Measurements from ENCODE around the gene CNFN.

CNFN gene, protein sequence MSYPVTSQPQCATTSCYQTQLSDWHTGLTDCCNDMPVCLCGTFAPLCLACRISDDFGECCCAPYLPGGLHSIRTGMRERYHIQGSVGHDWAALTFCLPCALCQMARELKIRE

DNA sequence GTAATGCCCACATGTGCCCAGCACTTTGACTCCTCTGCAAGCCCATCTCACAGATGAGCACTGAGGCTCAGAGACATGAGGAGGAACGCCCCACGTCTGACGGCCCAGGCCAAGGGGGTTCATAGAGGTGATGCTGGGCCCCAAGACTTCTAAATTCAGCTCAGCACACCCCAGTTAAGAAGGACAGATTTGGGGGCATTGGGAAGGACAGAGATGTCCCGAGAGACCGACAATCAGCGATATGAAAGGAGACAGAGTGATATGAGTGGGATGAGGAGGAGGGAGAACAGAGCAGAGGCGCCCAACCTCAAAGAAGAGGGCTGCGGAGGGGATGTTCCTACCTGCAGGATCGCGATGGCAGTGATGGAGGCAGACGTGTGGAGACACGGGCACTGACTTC is at the start of gene CNFN:
CNFN (minus strand) TSS at position 399 of the 400 bp plus-strand sequence. CDS start 1,260 bp downstream, outside the sequence.
- DNase-seq = no peak

DNA sequence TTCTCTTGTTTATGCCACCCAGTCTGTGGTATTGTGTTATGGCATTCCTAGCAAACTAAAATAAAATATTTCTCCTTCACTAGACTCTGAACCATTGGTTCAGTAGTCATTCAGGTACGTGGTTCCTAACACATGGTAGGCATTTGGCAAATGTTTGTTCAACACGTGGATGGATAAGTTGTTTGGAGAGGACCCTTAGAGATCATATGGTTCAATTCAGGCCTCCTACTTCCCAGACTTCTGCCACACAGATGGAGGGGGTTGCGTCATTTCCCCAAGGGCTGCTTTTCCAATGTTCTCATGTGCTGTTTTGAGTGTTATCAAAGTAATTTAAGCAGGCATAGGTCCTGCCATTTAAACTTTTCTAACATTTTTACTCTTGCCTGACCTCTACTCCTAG is 45.9 kb upstream of the CNFN start:
- no peak for DNase-seq

DNA sequence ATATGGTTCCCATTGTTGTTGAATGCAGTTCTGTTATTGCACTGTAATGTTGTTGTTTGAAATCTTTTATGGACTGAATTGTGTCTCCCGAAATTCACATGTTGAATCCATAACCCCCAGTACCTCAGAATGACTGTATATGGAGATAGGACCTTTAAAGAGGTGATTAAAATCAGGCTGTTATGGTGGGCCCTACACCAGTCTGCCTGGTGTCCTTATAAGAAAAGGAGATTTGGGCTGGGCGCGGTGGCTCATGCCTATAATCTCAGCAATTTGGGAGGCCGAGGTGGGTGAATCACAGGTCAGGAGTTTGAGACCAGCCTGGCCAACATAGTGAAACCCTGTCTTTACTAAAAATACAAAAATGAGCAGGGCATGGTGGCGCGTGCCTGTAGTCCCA is 45.2 kb upstream of the CNFN start:
- DNase-seq = no peak

DNA sequence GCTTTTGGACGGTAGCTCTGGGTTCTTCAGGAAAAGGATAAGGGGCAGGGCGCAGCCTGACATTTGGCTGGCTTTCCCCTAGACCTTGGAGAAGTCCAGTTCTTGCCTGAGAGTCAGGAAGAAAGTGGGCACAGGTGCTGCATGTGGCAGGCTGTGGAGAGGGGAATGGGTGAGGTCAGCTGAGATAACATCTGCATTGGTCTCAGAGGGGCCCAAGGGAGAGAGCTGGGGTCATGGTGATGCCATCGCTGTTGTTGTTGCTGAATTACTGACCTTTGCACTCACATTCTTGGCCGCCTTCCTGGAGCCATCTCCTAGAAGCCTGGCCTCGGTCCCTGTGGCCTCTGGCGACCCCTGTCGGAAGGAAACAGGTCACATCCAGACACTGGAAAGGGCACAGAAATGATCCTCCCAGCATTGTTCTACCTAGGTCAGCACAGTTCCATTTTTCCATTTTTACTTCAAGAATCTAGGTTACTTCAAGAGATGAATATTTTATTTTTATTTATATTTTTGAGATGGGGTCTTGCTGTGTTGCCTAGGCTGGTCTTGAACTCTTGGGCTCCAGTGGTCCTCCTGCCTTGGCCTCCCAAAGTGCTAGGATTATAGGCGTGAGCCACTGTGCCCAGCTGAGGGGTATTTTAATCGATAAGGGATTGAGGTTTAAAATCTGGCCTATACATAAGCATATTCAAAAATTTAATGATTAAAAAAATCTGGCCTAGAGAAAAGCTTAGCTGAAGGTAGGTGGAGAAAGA is 43.6 kb upstream of the CNFN start:
- DNase-seq = peak; percentile 79

DNA sequence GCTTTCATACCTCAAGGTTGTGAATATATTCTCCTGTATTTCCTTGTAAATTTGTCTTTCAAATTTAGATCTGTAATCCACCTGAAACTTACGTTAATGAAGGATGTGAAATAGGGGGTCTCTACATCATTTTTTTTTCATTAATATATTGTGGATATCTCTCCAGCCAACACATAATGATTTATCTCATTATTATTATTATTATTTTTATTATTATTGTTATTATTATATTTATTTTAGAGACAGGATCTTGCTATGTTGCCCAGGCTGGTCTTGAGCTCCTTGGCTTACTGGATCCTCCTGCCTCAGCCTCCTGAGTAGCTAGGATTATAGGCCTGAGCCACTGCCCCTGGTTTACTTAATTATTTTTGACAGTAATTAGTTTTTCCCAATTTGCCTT is 41.4 kb upstream of the CNFN start:
- DNase-seq = no peak

DNA sequence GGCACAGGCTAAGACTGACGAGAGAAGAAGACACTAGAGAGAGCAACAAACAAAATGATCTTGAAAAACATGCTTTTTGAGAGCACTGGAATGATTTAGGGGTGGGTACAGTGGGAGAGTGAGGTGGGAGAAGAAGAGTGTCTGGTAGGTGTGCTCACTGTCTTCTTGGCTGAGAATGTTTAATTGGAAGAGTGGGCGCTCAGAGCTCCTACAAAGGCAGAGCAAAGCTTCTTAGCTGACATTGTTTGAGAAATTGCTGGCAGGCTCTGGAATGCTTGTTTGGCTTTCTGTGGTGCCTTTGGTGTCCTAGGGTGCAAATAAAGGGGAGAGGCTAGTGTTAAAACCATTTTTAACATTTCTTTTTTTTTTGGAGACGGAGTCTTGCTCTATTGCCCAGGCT is 38.6 kb upstream of the CNFN start:
- DNase-seq = no peak

DNA sequence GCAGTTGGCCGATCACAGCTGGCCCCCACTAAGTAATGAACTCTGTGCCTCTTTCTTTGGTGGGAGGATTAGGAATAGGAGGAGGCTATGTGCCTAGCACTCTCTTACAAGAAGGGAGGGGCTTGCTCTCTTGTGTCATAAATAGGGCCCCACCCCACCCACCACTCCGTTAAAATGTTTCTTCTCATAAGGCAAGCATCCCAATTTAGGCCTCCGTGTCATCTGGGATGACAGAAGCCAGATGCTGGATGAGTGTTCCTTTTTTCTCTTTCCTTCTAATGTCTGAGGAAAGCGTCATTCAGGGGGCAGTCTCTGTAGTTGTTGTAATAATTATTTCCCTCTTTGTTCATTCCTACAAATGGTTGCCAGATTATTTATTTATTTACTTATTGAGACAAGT is 37.2 kb upstream of the CNFN start, which contains the start of gene LIPE:
LIPE (minus strand) TSS at position 76 of the 400 bp plus-strand sequence. CDS start 239 bp downstream, outside the sequence.
- no peak for DNase-seq

DNA sequence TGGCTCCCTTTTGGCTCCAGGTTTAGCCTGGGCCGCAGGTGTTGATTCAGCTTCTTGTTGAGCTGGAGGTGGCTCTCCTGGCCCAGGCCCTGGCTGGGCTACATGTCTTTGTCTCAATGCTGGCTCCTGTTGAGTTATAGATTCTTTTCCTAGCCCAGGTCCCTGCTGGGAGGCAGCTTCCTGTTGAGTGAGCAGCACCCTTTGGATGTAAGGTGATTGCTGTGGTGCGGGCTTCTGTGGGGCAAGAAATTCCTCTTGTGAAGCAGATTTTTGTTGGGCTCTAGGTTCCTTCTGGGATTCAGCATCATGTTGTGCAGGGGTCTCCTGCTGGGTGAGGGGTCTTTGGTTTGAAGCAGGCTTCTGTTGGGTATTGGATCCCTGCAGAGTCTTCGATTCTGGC is 36.5 kb upstream of the CNFN start:
- no peak for DNase-seq

DNA sequence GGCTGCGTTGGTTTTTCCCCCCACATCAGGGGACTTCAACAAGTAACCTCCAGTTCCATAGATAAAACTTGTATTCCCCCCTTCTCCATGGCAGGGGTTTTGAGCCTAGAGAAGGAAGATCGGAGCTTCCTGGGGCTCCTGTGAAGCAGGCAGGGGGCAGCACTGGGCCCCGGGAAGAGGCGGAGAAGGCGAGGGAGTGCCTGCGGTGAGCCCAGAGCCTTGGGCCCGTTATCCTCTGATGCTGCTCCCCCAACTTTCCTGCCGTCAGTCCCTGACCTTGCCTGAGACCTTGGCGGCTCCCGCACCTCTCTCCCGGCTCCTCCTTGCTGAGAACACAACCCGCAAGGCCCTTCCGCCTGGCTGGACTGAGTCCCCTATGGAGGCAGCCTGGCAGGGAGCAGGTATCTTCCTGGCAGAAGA is 34.6 kb upstream of the CNFN start:
- DNase-seq = no peak

DNA sequence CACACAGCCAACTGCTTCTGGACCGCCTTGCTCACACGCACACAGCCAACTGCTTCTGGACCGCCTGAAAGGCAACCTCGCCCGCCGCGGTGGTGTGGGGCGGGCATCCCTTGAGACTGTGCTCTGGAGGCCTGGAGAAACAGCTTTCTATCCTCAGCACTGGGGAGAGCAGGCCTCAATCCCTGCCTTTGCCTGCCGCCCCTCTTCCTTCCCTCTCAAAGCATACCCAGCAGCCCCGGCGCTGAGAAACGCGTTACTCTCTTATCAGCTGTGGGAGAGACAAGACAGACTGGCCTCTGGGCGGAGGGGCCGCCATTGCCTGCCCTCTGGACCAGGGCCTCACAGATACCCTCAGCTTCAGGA is 34.2 kb upstream of the CNFN start:
- DNase-seq = no peak

DNA sequence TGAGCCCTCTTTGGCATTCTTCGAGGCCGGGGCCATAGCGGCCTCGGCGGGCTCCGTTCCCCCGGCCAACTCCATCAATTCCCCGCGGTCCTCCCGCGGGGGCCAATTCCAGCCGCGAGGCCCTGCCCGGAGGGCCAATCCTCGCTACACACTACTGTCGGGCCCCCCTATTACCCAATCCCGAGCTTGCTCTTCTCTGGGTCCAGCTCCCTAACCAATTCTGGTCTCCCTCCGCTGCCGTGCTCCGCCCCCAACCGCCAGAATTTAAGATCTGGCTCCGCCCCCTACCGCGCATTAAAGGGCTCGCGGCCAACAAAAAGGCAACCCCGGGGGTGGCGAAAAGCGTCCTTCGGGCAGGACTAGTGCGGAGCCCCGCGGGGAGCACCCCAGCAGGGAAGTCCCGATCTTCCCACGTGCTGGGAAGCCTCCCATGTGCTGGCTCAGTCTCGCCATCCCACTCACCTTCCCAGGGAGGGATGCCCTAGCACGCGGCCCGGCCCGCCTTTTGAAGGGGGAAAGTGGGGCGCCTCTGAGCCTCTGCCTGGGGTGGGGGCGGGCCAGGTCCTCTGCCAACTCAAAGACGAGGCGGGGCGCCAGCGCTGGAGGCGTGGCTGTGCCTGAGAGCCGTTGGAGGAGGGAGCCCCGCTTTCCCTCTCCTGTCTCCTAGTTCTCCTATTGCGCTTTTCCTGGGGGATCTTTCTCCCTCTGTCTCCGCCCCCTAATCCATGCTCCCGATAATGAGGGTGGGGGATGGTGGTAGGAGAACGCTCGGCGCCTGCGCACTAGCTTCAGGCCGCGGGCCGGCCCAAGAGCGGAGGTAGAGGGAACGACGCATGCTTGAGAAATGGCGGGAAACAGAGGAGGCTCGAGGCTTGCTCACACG is 33.6 kb upstream of the CNFN start:
- DNase-seq = peak; percentile 89

DNA sequence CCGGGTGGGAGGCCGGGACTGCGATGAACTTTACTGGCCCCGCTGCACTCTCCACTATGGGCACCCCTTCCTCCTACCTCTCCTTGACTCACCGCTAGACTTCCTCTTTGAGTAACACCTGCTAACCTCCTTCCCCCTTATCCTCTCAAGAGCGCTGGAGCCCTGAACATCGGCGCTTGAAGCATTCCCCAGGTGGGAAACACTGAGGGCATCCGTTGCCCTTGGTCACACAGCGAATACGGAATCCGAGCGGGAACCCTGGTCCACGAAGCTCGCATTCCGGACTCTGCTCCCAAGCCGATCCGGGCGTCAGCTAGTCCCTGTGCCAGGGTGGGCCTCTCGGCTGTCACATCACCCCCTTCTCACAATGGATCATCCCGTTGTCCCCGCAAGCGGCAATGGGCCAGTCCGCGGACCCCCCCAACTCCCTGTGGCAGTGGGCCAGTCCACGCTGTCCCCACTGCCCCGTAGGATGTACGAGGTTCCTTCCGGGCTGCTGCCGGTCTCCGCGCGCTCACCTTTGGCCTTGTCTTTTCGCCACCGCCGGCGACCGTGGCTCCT is 32.9 kb upstream of the CNFN start:
- DNase-seq = peak; percentile 65

DNA sequence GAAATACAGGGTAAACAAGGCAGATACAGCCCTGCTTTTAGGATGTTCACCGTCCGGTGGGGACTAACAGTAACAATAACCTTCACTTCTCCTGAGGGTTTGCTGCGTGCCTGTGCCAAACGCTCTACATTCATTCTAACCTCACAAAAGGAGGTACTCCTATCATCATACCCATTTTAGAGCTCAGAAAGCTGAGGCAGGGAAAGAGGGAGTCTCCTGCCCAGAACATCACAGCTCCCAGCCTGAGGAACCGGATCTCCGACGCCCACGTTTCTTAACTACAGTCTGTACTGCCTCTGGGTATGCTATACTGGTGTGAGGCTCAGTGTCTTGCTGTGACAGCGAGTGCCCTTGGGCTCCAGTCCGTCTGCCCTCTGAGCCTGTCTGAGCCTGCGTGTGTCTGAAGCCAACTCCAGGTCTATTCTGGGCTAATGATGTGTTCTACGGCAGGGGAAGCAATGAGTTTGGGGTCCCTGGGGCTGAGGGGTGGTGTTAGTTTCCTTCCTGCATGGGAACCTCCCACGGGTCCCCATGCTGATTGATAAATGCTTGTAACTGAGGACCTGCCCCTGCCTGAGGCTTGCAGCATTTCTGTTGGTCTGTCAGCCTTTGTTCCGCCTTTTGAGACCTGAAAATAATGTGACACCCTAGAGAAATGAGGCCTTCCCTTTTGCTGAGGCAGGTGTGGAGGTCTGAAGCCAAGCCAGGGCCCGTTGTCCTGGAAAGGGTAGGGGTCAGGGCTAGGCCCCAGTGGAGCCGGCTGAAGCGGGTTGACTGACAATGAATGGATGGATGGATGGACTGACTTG is 32.2 kb upstream of the CNFN start:
- peak; percentile 9 for DNase-seq

DNA sequence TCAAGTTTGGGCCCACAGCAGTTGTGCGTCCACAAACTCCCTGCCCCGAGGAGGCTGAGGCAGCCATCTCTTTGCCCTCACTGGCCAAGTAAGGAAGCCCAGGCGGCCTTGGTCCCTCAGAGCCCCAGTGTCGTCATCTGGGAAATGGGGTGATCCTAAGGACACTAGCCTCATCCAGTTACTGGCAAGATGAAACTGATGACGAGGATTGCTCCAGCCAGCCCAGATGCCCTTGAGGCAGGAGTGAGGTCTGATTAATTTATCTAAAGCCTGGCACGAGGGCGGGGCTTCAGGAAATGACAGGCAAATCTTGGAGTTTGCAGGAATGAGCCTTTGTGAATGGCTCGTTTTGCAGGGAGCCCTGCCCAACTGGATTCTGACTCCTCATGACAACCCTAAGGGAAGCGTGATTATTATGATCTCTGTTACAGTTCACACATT is 31.5 kb upstream of the CNFN start:
- DNase-seq = no peak

DNA sequence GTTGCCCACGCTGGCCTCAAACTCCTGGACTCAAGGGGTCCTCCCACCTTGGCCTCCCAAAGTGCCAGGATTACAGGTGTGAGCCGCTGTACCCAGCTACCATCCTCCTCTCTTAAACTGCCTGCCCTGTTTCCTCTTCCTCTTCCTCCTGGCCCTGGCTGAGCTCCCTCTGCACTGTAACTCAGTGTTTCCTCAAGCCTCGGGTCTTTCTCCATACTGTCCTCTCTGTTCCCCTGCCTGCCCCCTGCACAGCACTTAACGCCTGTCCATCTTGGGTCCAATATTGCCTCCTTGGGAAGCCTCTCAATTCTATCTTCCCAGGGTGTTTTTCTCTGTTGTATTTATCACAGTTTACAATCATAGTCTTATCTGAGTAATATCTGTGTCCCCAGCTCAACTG is 31.0 kb upstream of the CNFN start:
- no peak for DNase-seq

DNA sequence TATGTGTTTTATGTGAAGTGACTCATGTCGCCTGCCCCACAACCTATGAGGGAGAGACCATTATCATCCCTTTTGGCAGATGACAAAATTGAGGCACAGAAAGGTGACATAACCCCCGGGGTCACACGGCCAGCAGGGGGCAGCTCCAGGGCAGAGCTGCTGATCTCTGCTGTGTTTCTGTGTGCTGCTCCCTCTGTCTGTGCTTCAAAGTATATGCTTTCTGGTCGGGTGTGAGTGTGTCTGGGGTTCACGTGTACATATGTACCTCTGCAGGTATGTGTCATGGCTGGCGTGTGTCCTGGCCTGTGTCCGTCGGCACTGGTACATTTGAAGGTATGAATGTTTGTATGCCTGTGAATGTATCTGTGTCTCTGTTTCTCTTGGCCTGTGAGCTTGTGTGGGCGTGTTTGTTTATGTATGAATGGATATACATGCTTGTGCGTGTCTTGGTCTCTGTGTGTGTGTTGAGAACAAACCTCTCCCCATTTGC is 30.0 kb upstream of the CNFN start:
- DNase-seq = peak; percentile 77

DNA sequence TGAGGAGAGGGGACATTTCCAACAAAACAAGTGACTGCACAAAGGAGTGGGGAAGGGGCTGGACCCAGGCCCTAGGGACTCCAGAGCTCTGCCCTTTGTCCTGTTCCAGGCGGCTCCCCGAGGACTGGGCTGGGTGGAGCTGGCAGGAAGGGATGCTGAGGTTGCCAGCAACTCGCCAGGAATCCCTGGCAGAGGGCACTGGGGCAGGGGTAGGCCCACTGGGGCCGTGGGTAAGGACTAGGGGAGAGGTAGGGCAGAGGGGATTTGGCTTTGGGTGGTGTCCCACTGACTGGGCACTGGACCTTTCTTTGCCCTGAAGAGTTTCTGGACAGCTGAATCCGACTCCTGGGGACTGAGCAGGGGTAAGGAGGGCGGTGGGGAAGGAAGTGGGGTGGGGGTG is 29.2 kb upstream of the CNFN start:
- no peak for DNase-seq

DNA sequence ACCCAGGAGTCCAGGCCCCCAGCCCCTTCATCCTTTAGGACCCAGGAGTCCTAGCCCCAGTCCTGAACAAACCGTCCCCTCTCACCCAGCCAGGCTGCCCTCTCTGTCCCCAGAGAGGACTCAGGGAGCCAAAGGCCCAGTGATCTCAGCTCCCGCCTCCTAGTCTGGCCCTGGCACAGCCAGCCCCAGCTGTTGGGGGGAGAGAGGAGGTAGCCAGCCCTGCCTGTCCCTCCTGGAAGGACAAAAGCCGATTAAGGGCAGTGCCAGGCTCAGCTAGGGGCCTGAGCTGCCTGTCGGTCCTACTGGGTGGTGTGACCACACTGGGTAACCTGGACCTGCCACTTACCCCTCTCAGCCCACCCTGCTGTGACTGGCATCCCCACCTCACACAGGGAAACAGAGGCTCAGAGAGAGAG is 22.6 kb upstream of the CNFN start:
- DNase-seq = no peak

DNA sequence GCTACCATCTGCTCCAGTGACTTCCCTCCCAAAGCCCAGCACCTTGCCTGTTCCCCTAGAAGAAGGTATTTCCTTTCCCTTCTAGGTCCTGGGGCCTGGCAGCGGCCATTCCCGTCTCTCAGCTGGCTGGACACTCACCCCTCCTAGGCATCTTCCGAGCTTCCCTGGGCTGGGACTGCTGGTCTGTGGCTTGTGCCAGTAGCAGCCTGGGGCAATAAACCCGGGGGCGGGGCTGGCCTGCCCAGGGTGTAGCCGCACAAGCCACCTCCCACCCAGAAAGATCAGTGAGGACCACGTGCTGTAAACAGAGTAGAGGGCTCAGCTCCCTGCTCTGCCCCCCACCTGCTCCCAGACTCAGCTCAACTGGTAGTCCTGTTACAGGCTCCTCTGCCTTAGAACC is 22.1 kb upstream of the CNFN start:
- DNase-seq = no peak

DNA sequence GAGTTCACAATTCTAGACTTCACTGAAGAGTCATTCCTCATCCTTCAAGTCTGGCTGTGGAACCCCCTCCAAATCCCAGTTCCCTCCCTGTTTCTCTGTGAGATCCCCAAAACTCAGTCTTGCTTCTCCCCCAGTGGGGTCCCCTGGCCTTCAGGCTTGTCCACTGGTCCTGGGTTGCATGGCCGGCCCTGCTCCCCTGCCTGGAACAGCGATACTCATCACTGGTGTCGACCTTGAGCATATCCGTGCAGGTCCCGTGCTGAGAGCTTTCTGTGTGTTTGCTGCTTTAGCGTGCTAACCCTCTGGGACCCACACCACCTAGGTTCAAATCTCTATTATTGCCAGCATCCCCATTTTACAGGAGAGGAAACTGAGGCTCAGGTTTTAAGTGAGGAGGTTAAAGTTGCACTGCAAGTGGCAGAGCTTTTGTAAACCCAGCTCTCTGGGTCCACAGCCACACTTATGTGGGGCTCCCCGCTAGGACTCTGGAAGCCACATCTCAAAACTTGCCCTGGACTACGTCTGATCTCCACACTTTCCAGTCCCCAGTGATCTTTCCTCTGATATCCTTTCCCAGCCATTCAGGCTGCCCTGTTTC is 21.6 kb upstream of the CNFN start:
- DNase-seq = no peak

DNA sequence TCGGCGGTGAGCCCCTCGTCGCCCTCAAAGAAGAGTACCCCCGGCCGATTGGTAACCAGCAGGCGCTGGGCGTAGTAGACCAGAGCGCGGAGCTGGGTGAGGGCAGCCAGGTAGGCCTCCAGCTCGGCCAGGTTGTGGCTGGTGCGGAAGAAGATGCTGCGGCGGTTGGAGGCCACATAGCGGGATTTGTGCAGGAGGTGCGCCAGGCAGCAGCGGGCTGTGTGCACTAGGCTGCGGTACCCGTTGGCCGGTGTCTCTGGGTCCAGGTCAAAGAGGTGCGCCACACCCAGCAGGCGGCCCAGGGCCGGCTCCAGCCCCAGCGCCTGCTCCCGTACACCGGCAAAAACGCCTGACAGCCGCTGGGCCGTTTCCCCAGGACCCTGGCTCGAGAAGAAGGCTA is 20.3 kb upstream of the CNFN start:
- no peak for DNase-seq

DNA sequence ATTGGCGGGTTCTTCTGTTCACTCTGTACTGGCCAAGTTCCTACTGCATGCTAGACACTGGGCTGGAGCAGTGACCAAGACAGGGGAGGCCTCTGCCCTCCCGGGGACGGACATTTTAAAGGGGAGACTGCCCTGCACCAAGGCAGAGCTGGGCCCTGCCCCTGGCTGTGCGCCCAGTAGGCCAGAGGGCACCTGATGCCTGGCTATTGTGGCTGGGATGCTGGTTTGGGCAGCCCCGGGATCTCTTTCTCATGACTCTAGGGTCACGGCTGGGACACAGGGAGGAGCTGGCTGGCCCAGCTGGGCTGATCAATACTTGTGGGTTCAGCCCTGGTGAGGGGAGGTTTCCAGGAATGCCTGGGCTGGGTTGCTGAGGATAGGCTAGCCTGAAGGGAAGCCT is 19.4 kb upstream of the CNFN start:
- no peak for DNase-seq

All from RPMI8226 (cell line).